Lung (tissue), 12 donors: ENCODE data around the gene ZNF366. TPM values are rescaled to one million over a fixed set of nuclear protein-coding genes. Genes with fewer than 3 reads are reported as not detected.

Experiments used
- ATAC-seq: fragments of 200-7000 bp; cut with Tn5 transposase; one replicate; pipeline ENCODE4 v1.9.1; 2020; ENCODE audit warnings: moderate number of reproducible peaks; ENCODE audit not compliant: insufficient read depth, low FRiP score
- DNase-seq, 3 donors: peaks; one replicate each; pipeline ENCODE4 v3.0.0-alpha.2; 2013 to 2017
- H3K27ac ChIP-seq, 2 donors: one replicate each; pipeline ENCODE4 v1.5.1; 2013; ENCODE audit warnings: mild to moderate bottlenecking in 2 of 2, moderate library complexity in 2 of 2, control low read depth in 1 of 2, inconsistent platforms in 1 of 2, low read depth in 1 of 2, low read length in 1 of 2
- H3K27me3 ChIP-seq, 3 donors: one replicate each; pipeline ENCODE4 v1.5.1; 2013; ENCODE audit warnings: low read length in 2 of 3; ENCODE audit not compliant: control insufficient read depth in 3 of 3, insufficient read depth in 3 of 3
- H3K36me3 ChIP-seq, 4 donors: one replicate each; pipeline ENCODE4 v1.5.1; 2013; ENCODE audit warnings: low read length in 4 of 4, mild to moderate bottlenecking in 1 of 4, moderate library complexity in 1 of 4; ENCODE audit not compliant: control insufficient read depth in 4 of 4, insufficient read depth in 4 of 4
- H3K4me1 ChIP-seq, 5 donors: one replicate each; pipeline ENCODE4 v1.5.1; 2013; ENCODE audit warnings: low read length in 5 of 5, mild to moderate bottlenecking in 2 of 5, moderate library complexity in 1 of 5; ENCODE audit not compliant: control insufficient read depth in 5 of 5, insufficient read depth in 5 of 5
- H3K4me3 ChIP-seq: one replicate; pipeline ENCODE4 v1.5.1; 2013; ENCODE audit warnings: mild to moderate bottlenecking, control low read depth, moderate library complexity
- H3K9ac ChIP-seq, 2 donors: one replicate each; pipeline ENCODE4 v1.5.1; 2013; ENCODE audit warnings: low read length in 2 of 2, control low read depth in 1 of 2; ENCODE audit not compliant: insufficient read depth in 1 of 2
- H3K9me3 ChIP-seq, 4 donors: one replicate each; pipeline ENCODE4 v1.5.1; 2013; ENCODE audit warnings: low read length in 3 of 4, mild to moderate bottlenecking in 1 of 4, moderate library complexity in 1 of 4; ENCODE audit not compliant: control insufficient read depth in 4 of 4, insufficient read depth in 3 of 4
- WGBS, 2 donors: extraction: QIAGEN DNeasy Blood & Tissue Kit; methylation state at CpG; one replicate each; pipeline ENCODE4 v1.1.7; 2013; 5-methylcytosine and 5-hydroxymethylcytosine counted together
- polyA plus RNA-seq, 2 donors: library from polyadenylated mRNA; stranded (reverse); fragments of 200-250 nt; gene quantifications; one replicate each; pipeline ENCODE4 v1.2.1, GENCODE V29; 2013
- total RNA-seq, 2 donors: library from RNA; depleted of rRNA in 1 of 2; stranded (reverse); fragments of >200 nt in 1 of 2; gene quantifications; one replicate each; pipeline ENCODE4 v1.2.1, GENCODE V29; 2014 to 2021
- TF ChIP-seq, protein P1 (sequence below): IDR thresholded peaks from 2 replicates; pipeline ENCODE4 v1.5.1; 2012; ENCODE audit warnings: mild to moderate bottlenecking; ENCODE audit errors: control extremely low read depth, extremely low read depth
- donor health status: control.
- donor health status: control.
- donor health status: Bipolar disorder and iron deficiency.
- donor health status: healthy.
- donor health status: DM: yes; HTN: yes; CAD: no.

The ZNF366 gene
- total and polyA plus RNA-seq, 4 donors = 0.73 to 6.0 (median 3.6) TPM

- no peak for ATAC-seq
- no peak overlapping the region for H3K27ac ChIP-seq
- TF ChIP-seq, protein P1, sequence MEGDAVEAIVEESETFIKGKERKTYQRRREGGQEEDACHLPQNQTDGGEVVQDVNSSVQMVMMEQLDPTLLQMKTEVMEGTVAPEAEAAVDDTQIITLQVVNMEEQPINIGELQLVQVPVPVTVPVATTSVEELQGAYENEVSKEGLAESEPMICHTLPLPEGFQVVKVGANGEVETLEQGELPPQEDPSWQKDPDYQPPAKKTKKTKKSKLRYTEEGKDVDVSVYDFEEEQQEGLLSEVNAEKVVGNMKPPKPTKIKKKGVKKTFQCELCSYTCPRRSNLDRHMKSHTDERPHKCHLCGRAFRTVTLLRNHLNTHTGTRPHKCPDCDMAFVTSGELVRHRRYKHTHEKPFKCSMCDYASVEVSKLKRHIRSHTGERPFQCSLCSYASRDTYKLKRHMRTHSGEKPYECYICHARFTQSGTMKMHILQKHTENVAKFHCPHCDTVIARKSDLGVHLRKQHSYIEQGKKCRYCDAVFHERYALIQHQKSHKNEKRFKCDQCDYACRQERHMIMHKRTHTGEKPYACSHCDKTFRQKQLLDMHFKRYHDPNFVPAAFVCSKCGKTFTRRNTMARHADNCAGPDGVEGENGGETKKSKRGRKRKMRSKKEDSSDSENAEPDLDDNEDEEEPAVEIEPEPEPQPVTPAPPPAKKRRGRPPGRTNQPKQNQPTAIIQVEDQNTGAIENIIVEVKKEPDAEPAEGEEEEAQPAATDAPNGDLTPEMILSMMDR = no peak
- peaks cover 0 to 8% (median 0%) of the 10 kb centered on the region in 5 donors for H3K4me1 ChIP-seq
- 92 to 98% methylated on average over 2 of the region's 2 CpGs for WGBS, 2 donors
- H3K9ac ChIP-seq = no peak overlapping the region
- H3K36me3 ChIP-seq = no peaks in the 10 kb centered on the region
- no peak overlapping the region for H3K4me3 ChIP-seq
- no peaks in the 10 kb centered on the region for H3K27me3 ChIP-seq
- H3K9me3 ChIP-seq = no peaks in the 10 kb centered on the region
- DNase-seq = no peak
Observed at GRCh38 chr5:72470826-72471225, 36.4 kb downstream of the ZNF366 start.

GRCh38 chr5:72468606-72469005 lies 38.6 kb downstream of the ZNF366 start:
- Histone ChIP-seq H3K27ac (no peak overlapping the region), H3K36me3 (no peaks in the 10 kb centered on the region), H3K4me3 (no peak overlapping the region), H3K9me3 (no peaks in the 10 kb centered on the region), H3K9ac (no peak overlapping the region), H3K27me3 (no peaks in the 10 kb centered on the region), H3K4me1 (peaks cover 0 to 14% (median 2%) of the 10 kb centered on the region in 5 donors)
- DNase-seq = no peak
- TF ChIP-seq, protein P1 = no peak
- WGBS, 2 donors = 15 to 29% methylated on average over 1 of the region's 1 CpG
- no peak for ATAC-seq

DNA sequence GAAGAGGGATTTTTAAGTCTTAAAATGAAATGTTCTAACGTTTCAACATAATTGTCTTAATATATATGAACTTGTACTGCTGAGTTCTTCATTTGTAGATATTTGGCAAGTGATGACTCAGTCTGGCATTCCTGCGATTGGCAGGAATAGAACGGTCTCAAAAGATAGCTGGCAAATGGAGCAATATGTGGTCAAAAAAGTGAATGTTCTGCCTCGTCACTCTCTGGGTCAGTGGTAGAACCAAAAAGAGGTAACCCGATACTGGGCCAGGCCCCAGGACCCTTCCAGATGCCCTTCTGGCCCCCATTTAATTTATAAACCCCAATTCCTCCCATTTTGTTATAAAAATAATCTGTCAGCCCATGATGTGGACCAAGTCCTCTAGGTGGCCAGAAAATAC lies 39.2 kb downstream of the ZNF366 start:
- no peak overlapping the region for H3K27ac ChIP-seq
- WGBS, 2 donors = 43 to 62% methylated on average over 5 of the region's 5 CpGs
- TF ChIP-seq, protein P1 = no peak
- no peak overlapping the region for H3K4me3 ChIP-seq
- DNase-seq = no peak
- no peak for ATAC-seq
- H3K27me3 ChIP-seq = no peaks in the 10 kb centered on the region
- no peaks in the 10 kb centered on the region for H3K9me3 ChIP-seq
- H3K4me1 ChIP-seq = peaks cover 0 to 14% (median 2%) of the 10 kb centered on the region in 5 donors
- no peak overlapping the region for H3K9ac ChIP-seq
- no peaks in the 10 kb centered on the region for H3K36me3 ChIP-seq

DNA sequence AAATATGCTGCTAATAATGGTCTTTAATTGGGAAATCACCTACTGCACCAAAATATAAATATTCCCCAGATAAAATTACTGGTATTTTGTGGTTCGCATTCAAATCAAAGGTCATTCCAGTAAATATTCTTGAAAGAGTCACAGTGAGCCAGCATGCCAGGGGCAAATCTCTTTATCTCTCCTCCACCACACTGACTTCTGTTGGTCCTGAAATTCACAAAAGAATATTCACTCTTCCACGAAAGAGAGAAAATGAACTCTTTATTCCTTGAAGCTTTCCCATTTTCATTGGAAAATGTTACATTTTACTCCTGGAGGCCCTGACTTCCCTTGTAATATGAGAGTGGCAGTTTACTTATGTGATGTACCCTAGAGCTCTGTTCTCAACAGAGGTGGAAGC lies 39.7 kb downstream of the ZNF366 start:
- H3K27me3 ChIP-seq = no peaks in the 10 kb centered on the region
- no peaks in the 10 kb centered on the region for H3K9me3 ChIP-seq
- H3K36me3 ChIP-seq = no peaks in the 10 kb centered on the region
- TF ChIP-seq, protein P1 = no peak
- no peak overlapping the region for H3K9ac ChIP-seq
- H3K4me1 ChIP-seq = peaks cover 0 to 14% (median 2%) of the 10 kb centered on the region in 5 donors
- H3K27ac ChIP-seq = no peak overlapping the region
- 92 to 94% methylated on average over 2 of the region's 2 CpGs for WGBS, 2 donors
- H3K4me3 ChIP-seq = no peak overlapping the region
- ATAC-seq = no peak
- DNase-seq = no peak
